Gastroesophageal sphincter (tissue), 3 donors: Measurements from ENCODE around the gene PACRG.

ENCODE experiments used
- CTCF ChIP-seq, 4 experiments: fragments of 200-600 bp in 2 of 4; fragments of 450-650 bp in 2 of 4; sonication (generic) in 1 of 4; IDR thresholded peaks; one replicate each; pipeline ENCODE4 v1.5.1; 2017 to 2019; ENCODE audit warnings: antibody characterized with exemption in 4 of 4, mild to moderate bottlenecking in 2 of 4, moderate library complexity in 2 of 4
- POLR2A ChIP-seq, 2 donors: fragments of 450-650 bp; IDR thresholded peaks; one replicate each; pipeline ENCODE4 v1.6.1; 2017; ENCODE audit warnings: antibody characterized with exemption in 2 of 2, mild to moderate bottlenecking in 2 of 2, moderate library complexity in 1 of 2
- POLR2AphosphoS5 ChIP-seq: sonication (generic); formaldehyde crosslinking; IDR thresholded peaks from one replicate; pipeline ENCODE4 v1.6.1; 2017; ENCODE audit warnings: antibody characterized with exemption

DNA sequence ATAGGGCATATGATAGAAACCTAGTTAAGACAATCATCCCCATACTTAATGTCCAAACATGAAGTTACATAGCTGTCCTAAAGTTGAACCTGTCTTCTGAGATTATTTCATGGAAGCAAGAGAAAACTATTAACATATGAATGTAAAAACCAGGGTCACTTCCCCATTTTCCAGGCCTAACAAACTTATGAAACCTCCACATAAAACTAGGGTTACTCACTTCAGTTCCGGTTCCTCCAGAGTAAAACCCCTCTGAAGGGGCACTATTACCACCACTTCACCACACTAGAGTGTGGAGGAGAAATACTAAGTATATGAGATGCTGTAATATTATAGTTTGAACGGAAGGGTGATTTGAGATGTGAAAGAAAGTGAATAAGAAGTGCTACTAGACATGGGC, 15.1 kb upstream of the PACRG start:
- TF ChIP-seq CTCF (IDR thresholded peaks at IDR 0.05) = no peak
- no peak for TF ChIP-seq POLR2A (IDR thresholded peaks at IDR 0.05)
- TF ChIP-seq POLR2AphosphoS5 = no peak
